H9 (cell line): Measurements from ENCODE around the gene PSMA4. TPM values are rescaled to one million over a fixed set of nuclear protein-coding genes. Genes with fewer than 3 reads are reported as not detected.

ENCODE experiments used
- DNase-seq: peaks from one replicate; pipeline ENCODE4 v3.0.0-alpha.2; 2017
- H2AFZ ChIP-seq: one replicate; pipeline ENCODE4 v1.6.1; 2013; ENCODE audit warnings: mild to moderate bottlenecking, low read length, control low read depth, moderate library complexity
- H2AK5ac ChIP-seq: 2 replicates; pipeline ENCODE4 v1.6.1; 2013; ENCODE audit warnings: low read length, control low read depth, mixed read lengths; ENCODE audit not compliant: insufficient read length
- H2BK120ac ChIP-seq: one replicate; pipeline ENCODE4 v1.6.1; 2013; ENCODE audit warnings: low read depth, mild to moderate bottlenecking, low read length, control low read depth, inconsistent platforms; ENCODE audit not compliant: poor library complexity, severe bottlenecking
- H2BK12ac ChIP-seq: 2 replicates; pipeline ENCODE4 v1.6.1; 2013; ENCODE audit warnings: low read length, control low read depth, mixed read lengths, low read depth; ENCODE audit not compliant: insufficient read length
- H2BK15ac ChIP-seq: 2 replicates; pipeline ENCODE4 v1.6.1; 2013; ENCODE audit warnings: low read depth, low read length, control low read depth
- H2BK20ac ChIP-seq: one replicate; pipeline ENCODE4 v1.6.1; 2013; ENCODE audit warnings: low read depth, mild to moderate bottlenecking, low read length, control low read depth, inconsistent platforms; ENCODE audit not compliant: poor library complexity, severe bottlenecking
- H2BK5ac ChIP-seq: 2 replicates; pipeline ENCODE4 v1.6.1; 2013; ENCODE audit warnings: low read length, control low read depth, mixed read lengths; ENCODE audit not compliant: insufficient read length
- H3K14ac ChIP-seq: 2 replicates; pipeline ENCODE4 v1.6.1; 2013; ENCODE audit warnings: low read length, control low read depth; ENCODE audit not compliant: insufficient read depth
- H3K18ac ChIP-seq: 2 replicates; pipeline ENCODE4 v1.6.1; 2013; ENCODE audit warnings: low read depth, mild to moderate bottlenecking, mixed read lengths, low read length, control low read depth; ENCODE audit not compliant: insufficient read length
- H3K23ac ChIP-seq: 2 replicates; pipeline ENCODE4 v1.6.1; 2013; ENCODE audit warnings: low read length, control low read depth, mixed read lengths, low read depth; ENCODE audit not compliant: insufficient read length
- H3K23me2 ChIP-seq: 2 replicates; pipeline ENCODE4 v1.6.1; 2013; ENCODE audit warnings: low read depth, mild to moderate bottlenecking, mixed read lengths, low read length, control low read depth; ENCODE audit not compliant: insufficient read length, poor library complexity, severe bottlenecking
- H3K27ac ChIP-seq: 2 replicates; pipeline ENCODE4 v1.5.1; 2013; ENCODE audit warnings: low read length, control low read depth, mixed read lengths, low read depth; ENCODE audit not compliant: insufficient read length
- H3K27me3 ChIP-seq: 2 replicates; pipeline ENCODE4 v1.6.1; 2013; ENCODE audit warnings: low read length, control low read depth, inconsistent platforms; ENCODE audit not compliant: insufficient read depth
- H3K4ac ChIP-seq: 2 replicates; pipeline ENCODE4 v1.6.1; 2013; ENCODE audit warnings: low read depth, mild to moderate bottlenecking, control low read depth, inconsistent platforms, low read length, moderate library complexity
- H3K4me1 ChIP-seq: 2 replicates; pipeline ENCODE4 v1.6.1; 2013; ENCODE audit warnings: low read length, control low read depth, inconsistent platforms; ENCODE audit not compliant: insufficient read depth
- H3K4me2 ChIP-seq: 2 replicates; pipeline ENCODE4 v1.6.1; 2013; ENCODE audit warnings: low read length, control low read depth, mixed read lengths; ENCODE audit not compliant: insufficient read length, insufficient read depth
- H3K56ac ChIP-seq: 2 replicates; pipeline ENCODE4 v1.6.1; 2013; ENCODE audit warnings: low read depth, mild to moderate bottlenecking, mixed read lengths, low read length, control low read depth; ENCODE audit not compliant: insufficient read length
- H3K79me1 ChIP-seq: 2 replicates; pipeline ENCODE4 v1.6.1; 2013; ENCODE audit warnings: low read depth, mild to moderate bottlenecking, moderate library complexity, low read length, control low read depth, inconsistent platforms; ENCODE audit not compliant: insufficient read depth, poor library complexity, severe bottlenecking
- H3K79me2 ChIP-seq: 2 replicates; pipeline ENCODE4 v1.6.1; 2013; ENCODE audit warnings: low read length, control low read depth, inconsistent platforms; ENCODE audit not compliant: insufficient read depth
- H3K9ac ChIP-seq: 2 replicates; pipeline ENCODE4 v1.6.1; 2013; ENCODE audit warnings: low read length, control low read depth, mixed read lengths; ENCODE audit not compliant: insufficient read length; ENCODE audit errors: extremely low read depth
- H3K9me3 ChIP-seq: one replicate; pipeline ENCODE4 v1.6.1; 2013; ENCODE audit warnings: low read depth, low read length, inconsistent platforms; ENCODE audit not compliant: control insufficient read depth
- H3T11ph ChIP-seq: one replicate; pipeline ENCODE4 v1.6.1; 2013; ENCODE audit warnings: mild to moderate bottlenecking, low read length, control low read depth, inconsistent platforms
- H4K20me1 ChIP-seq: one replicate; pipeline ENCODE4 v1.6.1; 2013; ENCODE audit not compliant: control insufficient read depth, insufficient read length, insufficient read depth
- H4K5ac ChIP-seq: 2 replicates; pipeline ENCODE4 v1.6.1; 2013; ENCODE audit warnings: low read depth, mild to moderate bottlenecking, mixed read lengths, low read length, control low read depth; ENCODE audit not compliant: insufficient read length
- H4K8ac ChIP-seq: replicated peaks from 2 replicates; pipeline ENCODE4 v1.6.1; 2013; ENCODE audit warnings: low read length, control low read depth, mixed read lengths, low read depth; ENCODE audit not compliant: insufficient read length
- H4K91ac ChIP-seq: 2 replicates; pipeline ENCODE4 v1.6.1; 2013; ENCODE audit warnings: low read depth, mild to moderate bottlenecking, moderate library complexity, mixed read lengths, low read length, control low read depth; ENCODE audit not compliant: insufficient read length
- H3K27ac Mint-ChIP-seq, 3 experiments: 2 replicates in 2 of 3; 3 replicates in 1 of 3; pipeline ENCODE4 v1.8.0; 2020 to 2021; ENCODE audit warnings: mixed read lengths in 3 of 3, mild to moderate bottlenecking in 1 of 3, moderate library complexity in 1 of 3
- H3K27me3 Mint-ChIP-seq: 2 replicates; pipeline ENCODE4 v1.8.0; 2021; ENCODE audit warnings: low read depth, mild to moderate bottlenecking, moderate library complexity, mixed read lengths
- H3K36me3 Mint-ChIP-seq, 3 experiments: 2 replicates in 2 of 3; 3 replicates in 1 of 3; pipeline ENCODE4 v1.8.0; 2020 to 2021; ENCODE audit warnings: low read depth in 3 of 3, mixed read lengths in 3 of 3; ENCODE audit not compliant: insufficient read depth in 1 of 3
- H3K4me1 Mint-ChIP-seq, 2 experiments: 2 replicates each; pipeline ENCODE4 v1.8.0; 2020; ENCODE audit warnings: mixed read lengths in 2 of 2
- H3K4me3 Mint-ChIP-seq, 2 experiments: 2 replicates in 1 of 2; 3 replicates in 1 of 2; pipeline ENCODE4 v1.8.0; 2020 to 2021; ENCODE audit warnings: mild to moderate bottlenecking in 2 of 2, mixed read lengths in 2 of 2, moderate library complexity in 1 of 2
- H3K9me3 Mint-ChIP-seq, 2 experiments: 2 replicates in 1 of 2; 3 replicates in 1 of 2; pipeline ENCODE4 v1.8.0; 2020; ENCODE audit warnings: mild to moderate bottlenecking in 2 of 2, mixed read lengths in 2 of 2, moderate library complexity in 1 of 2
- WGBS: extraction: QIAGEN DNeasy Blood & Tissue Kit; methylation state at CpG from one replicate; pipeline ENCODE4 v1.1.7; 2013; ENCODE audit warnings: missing lambda C conversion rate, low lambda C conversion rate, mixed read lengths; ENCODE audit not compliant: insufficient read length; ENCODE audit errors: extremely low coverage; 5-methylcytosine and 5-hydroxymethylcytosine counted together
- total RNA-seq: library from RNA; stranded (reverse); gene quantifications from 2 replicates; pipeline ENCODE4 v1.2.1, GENCODE V29; 2021
- TF ChIP-seq, protein P1 (sequence below): fragments of 200-600 bp; sonication (generic); conservative IDR thresholded peaks from 3 replicates; pipeline ENCODE4 v1.8.0; 2021; ENCODE audit warnings: antibody characterized with exemption, mild to moderate bottlenecking

PSMA4 gene
- total RNA-seq, 1 experiment from 2014 or later: 333 TPM

DNA sequence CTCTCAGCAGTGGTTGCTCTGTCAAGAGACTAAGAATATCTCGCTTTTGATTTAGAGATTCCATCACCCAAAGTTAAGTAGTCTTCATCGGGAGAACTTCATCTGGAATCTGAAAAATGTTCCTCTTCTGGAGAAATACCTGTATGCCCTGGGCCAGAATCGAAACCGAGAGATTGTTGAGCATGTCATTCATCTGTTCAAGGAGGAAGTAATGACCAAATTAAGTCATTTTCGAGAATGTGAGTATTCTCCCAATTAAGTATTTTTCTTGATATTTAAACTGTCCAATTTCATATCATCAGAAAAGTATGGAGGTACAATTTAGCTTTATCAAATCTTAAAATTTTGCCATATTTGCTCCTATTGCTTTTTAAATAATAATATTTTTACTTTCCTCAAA is 12.9 kb upstream of the PSMA4 start:
- H4K91ac ChIP-seq: no peak overlapping the region
- H2AK5ac ChIP-seq: no peak overlapping the region
- TF ChIP-seq, protein P1, sequence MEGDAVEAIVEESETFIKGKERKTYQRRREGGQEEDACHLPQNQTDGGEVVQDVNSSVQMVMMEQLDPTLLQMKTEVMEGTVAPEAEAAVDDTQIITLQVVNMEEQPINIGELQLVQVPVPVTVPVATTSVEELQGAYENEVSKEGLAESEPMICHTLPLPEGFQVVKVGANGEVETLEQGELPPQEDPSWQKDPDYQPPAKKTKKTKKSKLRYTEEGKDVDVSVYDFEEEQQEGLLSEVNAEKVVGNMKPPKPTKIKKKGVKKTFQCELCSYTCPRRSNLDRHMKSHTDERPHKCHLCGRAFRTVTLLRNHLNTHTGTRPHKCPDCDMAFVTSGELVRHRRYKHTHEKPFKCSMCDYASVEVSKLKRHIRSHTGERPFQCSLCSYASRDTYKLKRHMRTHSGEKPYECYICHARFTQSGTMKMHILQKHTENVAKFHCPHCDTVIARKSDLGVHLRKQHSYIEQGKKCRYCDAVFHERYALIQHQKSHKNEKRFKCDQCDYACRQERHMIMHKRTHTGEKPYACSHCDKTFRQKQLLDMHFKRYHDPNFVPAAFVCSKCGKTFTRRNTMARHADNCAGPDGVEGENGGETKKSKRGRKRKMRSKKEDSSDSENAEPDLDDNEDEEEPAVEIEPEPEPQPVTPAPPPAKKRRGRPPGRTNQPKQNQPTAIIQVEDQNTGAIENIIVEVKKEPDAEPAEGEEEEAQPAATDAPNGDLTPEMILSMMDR: no peak
- H3K4me3 Mint-ChIP-seq: no peak overlapping the region
- no peaks in the 10 kb centered on the region for H3K23me2 ChIP-seq
- H2BK5ac ChIP-seq: no peak overlapping the region
- no peaks in the 10 kb centered on the region for H3K27me3 ChIP-seq
- H3K4me1 Mint-ChIP-seq: no peaks in the 10 kb centered on the region
- no CpG with 5 or more reads among the region's 5 CpGs for WGBS
- H3T11ph ChIP-seq: no peak overlapping the region
- DNase-seq: no peak
- no peak overlapping the region for H3K14ac ChIP-seq
- H3K27me3 Mint-ChIP-seq: peaks cover 2% of the 10 kb centered on the region
- H3K23ac ChIP-seq: no peak overlapping the region
- no peak overlapping the region for H3K27ac Mint-ChIP-seq
- no peak overlapping the region for H3K4ac ChIP-seq
- no peak overlapping the region for H4K8ac ChIP-seq
- no peak overlapping the region for H2AFZ ChIP-seq
- no peaks in the 10 kb centered on the region for H3K4me1 ChIP-seq
- H3K9ac ChIP-seq: no peak overlapping the region
- H3K79me1 ChIP-seq: no peaks in the 10 kb centered on the region
- H3K9me3 ChIP-seq: no peaks in the 10 kb centered on the region
- H4K20me1 ChIP-seq: no peaks in the 10 kb centered on the region
- H3K27ac ChIP-seq: no peak overlapping the region
- no peak overlapping the region for H3K56ac ChIP-seq
- H3K9me3 Mint-ChIP-seq: peaks cover 22 to 24% of the 10 kb centered on the region in 2 experiments; a peak in 4 of 5 replicates
- H2BK15ac ChIP-seq: no peak overlapping the region
- no peak overlapping the region for H2BK120ac ChIP-seq
- H2BK12ac ChIP-seq: no peak overlapping the region
- H3K36me3 Mint-ChIP-seq: peaks cover 4 to 12% (median 11%) of the 10 kb centered on the region in 3 experiments
- no peak overlapping the region for H3K4me2 ChIP-seq
- no peak overlapping the region for H4K5ac ChIP-seq
- H2BK20ac ChIP-seq: no peak overlapping the region
- no peak overlapping the region for H3K18ac ChIP-seq
- no peaks in the 10 kb centered on the region for H3K79me2 ChIP-seq
